HepG2 (cell line): ENCODE results near the gene FGFR4. TPM values are rescaled to one million over a fixed set of nuclear protein-coding genes. Genes with fewer than 3 reads are reported as not detected.

Experiments
- ATRX ChIP-seq: sonication (generic); formaldehyde crosslinking; IDR thresholded peaks from 2 replicates; pipeline ENCODE4 v1.4.0; 2020; ENCODE audit warnings: missing genetic modification reagents, borderline replicate concordance
- CEBPG ChIP-seq: IDR thresholded peaks from 2 replicates; pipeline ENCODE4 v1.6.1; 2016
- FOXM1 ChIP-seq: sonication (generic); formaldehyde crosslinking; IDR thresholded peaks from 2 replicates; pipeline ENCODE4 v1.5.0; 2020; ENCODE audit warnings: missing genetic modification reagents
- HNRNPL ChIP-seq: fragments of 200-400 bp; formaldehyde crosslinking; IDR thresholded peaks from 2 replicates; pipeline ENCODE4 v1.6.1; 2017; ENCODE audit warnings: mild to moderate bottlenecking, low read depth, low read length
- KAT8 ChIP-seq: IDR thresholded peaks from 2 replicates; pipeline ENCODE4 v1.6.1; 2016; ENCODE audit warnings: missing genetic modification reagents, missing compliant biosample characterization
- KLF9 ChIP-seq: IDR thresholded peaks from 2 replicates; pipeline ENCODE4 v1.6.1; 2016; ENCODE audit warnings: low read depth
- KMT2A ChIP-seq: sonication (generic); formaldehyde crosslinking; IDR thresholded peaks from 2 replicates; pipeline ENCODE4 v1.4.0; 2020; ENCODE audit warnings: missing genetic modification reagents
- PRPF4 ChIP-seq: fragments of 200-400 bp; formaldehyde crosslinking; IDR thresholded peaks from 2 replicates; pipeline ENCODE4 v1.6.1; 2016; ENCODE audit warnings: low read length, low read depth; ENCODE audit not compliant: poor library complexity, severe bottlenecking
- ZBTB21 ChIP-seq: sonication (generic); formaldehyde crosslinking; IDR thresholded peaks from 2 replicates; pipeline ENCODE4 v1.4.0; 2020; ENCODE audit warnings: missing genetic modification reagents
- ZNF17 ChIP-seq: sonication (generic); formaldehyde crosslinking; IDR thresholded peaks from 2 replicates; pipeline ENCODE4 v1.5.0; 2020; ENCODE audit warnings: mild to moderate bottlenecking, missing genetic modification reagents
- ZNF232 ChIP-seq: sonication (generic); formaldehyde crosslinking; IDR thresholded peaks from 2 replicates; pipeline ENCODE4 v1.4.0; 2020; ENCODE audit warnings: missing genetic modification reagents, borderline replicate concordance
- ZNF350 ChIP-seq: sonication (generic); formaldehyde crosslinking; IDR thresholded peaks from 2 replicates; pipeline ENCODE4 v1.4.0; 2020; ENCODE audit warnings: mild to moderate bottlenecking, low read depth, missing genetic modification reagents, borderline replicate concordance
- ZNF432 ChIP-seq: sonication (generic); formaldehyde crosslinking; IDR thresholded peaks from 2 replicates; pipeline ENCODE4 v1.5.0; 2020; ENCODE audit warnings: missing genetic modification reagents, mild to moderate bottlenecking, borderline replicate concordance
- ZNF549 ChIP-seq: sonication (generic); formaldehyde crosslinking; IDR thresholded peaks from 2 replicates; pipeline ENCODE4 v1.5.0; 2020; ENCODE audit warnings: missing genetic modification reagents
- ZNF562 ChIP-seq: sonication (generic); formaldehyde crosslinking; IDR thresholded peaks from 2 replicates; pipeline ENCODE4 v1.8.0; 2022; ENCODE audit warnings: missing genetic modification reagents, borderline replicate concordance
- ZSCAN30 ChIP-seq: sonication (generic); formaldehyde crosslinking; IDR thresholded peaks from 2 replicates; pipeline ENCODE4 v1.5.0; 2020; ENCODE audit warnings: mild to moderate bottlenecking, missing genetic modification reagents
- ZZZ3 ChIP-seq: sonication (generic); formaldehyde crosslinking; IDR thresholded peaks from 2 replicates; pipeline ENCODE4 v1.4.0; 2020; ENCODE audit warnings: missing genetic modification reagents, mild to moderate bottlenecking, borderline replicate concordance
- polyA plus RNA-seq, 8 experiments: library from polyadenylated mRNA; depleted of rRNA in 3 of 8; stranded (reverse) in 7 of 8; unstranded in 1 of 8; fragments of >200 nt; fragmentation: Illumina TruSeq in 4 of 8; extraction: Trizol in 4 of 8; gene quantifications; 2 replicates each; pipeline versions ENCODE4 v1.2.1 to v1.2.3, GENCODE V29; 2011 to 2016; ENCODE audit warnings: low read depth in 4 of 8, missing spikeins in 1 of 8, mixed read lengths in 1 of 8; ENCODE audit not compliant: insufficient read depth in 1 of 8
- total RNA-seq, 5 experiments: library from RNA; depleted of rRNA; stranded (reverse); fragments of >200 nt; fragmentation: Illumina TruSeq; extraction: Trizol; gene quantifications; 2 replicates each; pipeline ENCODE4 v1.2.3, GENCODE V29; 2016; ENCODE audit warnings: low read depth in 1 of 5
- TF ChIP-seq, protein P1 (sequence below): sonication (generic); formaldehyde crosslinking; IDR thresholded peaks from 2 replicates; pipeline ENCODE4 v1.4.0; 2020; ENCODE audit warnings: missing genetic modification reagents, low read depth, mild to moderate bottlenecking, borderline replicate concordance
- TF ChIP-seq, protein P2 (sequence below): sonication (generic); formaldehyde crosslinking; IDR thresholded peaks from 2 replicates; pipeline ENCODE4 v1.8.1; 2023; ENCODE audit warnings: mild to moderate bottlenecking, missing genetic modification reagents
- TF ChIP-seq, protein P3 (sequence below): sonication (generic); formaldehyde crosslinking; IDR thresholded peaks from 2 replicates; pipeline ENCODE4 v1.5.1; 2020; ENCODE audit warnings: mild to moderate bottlenecking, moderate library complexity, missing genetic modification reagents
- TF ChIP-seq, protein P4 (sequence below): IDR thresholded peaks from 2 replicates; pipeline ENCODE4 v1.6.1; 2016; ENCODE audit warnings: missing compliant biosample characterization, missing genetic modification reagents, borderline replicate concordance

The FGFR4 gene
- total and polyA plus RNA-seq, 2 of the 13 experiments (the other 11 are each of a cell fraction or from before 2014, with no cell fraction given) = 129 to 219 TPM

DNA sequence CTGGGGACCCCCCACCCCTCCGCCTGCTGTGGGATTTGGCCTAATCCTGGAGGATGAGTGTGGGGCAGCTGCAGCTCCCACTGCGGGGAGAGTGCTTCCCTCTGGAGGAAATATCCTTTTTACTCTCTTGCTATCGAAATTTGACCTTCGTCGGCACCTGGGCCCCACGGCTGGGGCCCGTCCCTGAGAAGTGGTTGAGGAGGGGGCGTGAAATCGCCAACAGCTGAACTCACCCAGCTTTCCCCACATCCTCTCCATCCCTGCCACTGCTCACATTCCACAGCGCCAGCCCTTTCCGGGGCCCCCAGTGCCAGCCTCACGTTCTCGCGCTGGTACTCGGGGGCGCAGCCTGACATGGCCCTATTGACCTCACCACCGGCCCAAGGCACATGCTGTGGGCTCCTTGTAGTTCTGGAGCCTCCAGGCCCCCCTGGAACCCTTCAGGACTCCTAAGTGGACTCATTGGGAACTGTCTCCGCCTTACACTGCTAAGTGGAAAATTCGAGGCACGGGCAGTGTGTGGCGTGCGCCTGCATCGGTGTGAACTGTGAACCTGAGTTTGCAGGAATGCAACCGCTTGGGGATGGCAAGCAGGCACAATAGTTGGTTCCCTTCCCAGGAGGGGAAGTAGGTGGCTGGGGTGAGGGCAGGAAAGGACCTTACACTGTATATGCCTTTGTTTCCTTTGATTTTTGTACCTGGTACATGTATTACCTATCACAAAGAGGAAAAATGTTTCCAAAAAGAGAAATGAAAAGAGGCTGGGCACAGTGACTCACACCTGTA is 19.2 kb downstream of the FGFR4 start (continued):
- peak; percentile 24; the same call in 1 of the 2 replicates for TF ChIP-seq ZNF232 (CRISPR knock-in tag)
- TF ChIP-seq FOXM1 (CRISPR knock-in tag) = no peak
- TF ChIP-seq, protein P1, sequence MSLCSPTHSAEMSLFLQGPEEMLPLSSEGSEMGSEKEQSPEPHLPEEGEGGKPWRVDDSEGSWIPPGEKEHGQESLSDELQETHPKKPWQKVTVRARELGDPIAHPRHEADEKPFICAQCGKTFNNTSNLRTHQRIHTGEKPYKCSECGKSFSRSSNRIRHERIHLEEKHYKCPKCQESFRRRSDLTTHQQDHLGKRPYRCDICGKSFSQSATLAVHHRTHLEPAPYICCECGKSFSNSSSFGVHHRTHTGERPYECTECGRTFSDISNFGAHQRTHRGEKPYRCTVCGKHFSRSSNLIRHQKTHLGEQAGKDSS (CRISPR knock-in tag) = peak; percentile 79; the same call in 1 of the 2 replicates
- no peak for TF ChIP-seq ZNF549 (CRISPR knock-in tag)
- TF ChIP-seq KLF9 = no peak
- no peak for TF ChIP-seq PRPF4
- TF ChIP-seq, protein P2, sequence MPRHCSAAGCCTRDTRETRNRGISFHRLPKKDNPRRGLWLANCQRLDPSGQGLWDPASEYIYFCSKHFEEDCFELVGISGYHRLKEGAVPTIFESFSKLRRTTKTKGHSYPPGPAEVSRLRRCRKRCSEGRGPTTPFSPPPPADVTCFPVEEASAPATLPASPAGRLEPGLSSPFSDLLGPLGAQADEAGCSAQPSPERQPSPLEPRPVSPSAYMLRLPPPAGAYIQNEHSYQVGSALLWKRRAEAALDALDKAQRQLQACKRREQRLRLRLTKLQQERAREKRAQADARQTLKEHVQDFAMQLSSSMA (CRISPR knock-in tag) = no peak
- TF ChIP-seq ZZZ3 (CRISPR knock-in tag) = no peak
- TF ChIP-seq ATRX = no peak
- TF ChIP-seq, protein P3, sequence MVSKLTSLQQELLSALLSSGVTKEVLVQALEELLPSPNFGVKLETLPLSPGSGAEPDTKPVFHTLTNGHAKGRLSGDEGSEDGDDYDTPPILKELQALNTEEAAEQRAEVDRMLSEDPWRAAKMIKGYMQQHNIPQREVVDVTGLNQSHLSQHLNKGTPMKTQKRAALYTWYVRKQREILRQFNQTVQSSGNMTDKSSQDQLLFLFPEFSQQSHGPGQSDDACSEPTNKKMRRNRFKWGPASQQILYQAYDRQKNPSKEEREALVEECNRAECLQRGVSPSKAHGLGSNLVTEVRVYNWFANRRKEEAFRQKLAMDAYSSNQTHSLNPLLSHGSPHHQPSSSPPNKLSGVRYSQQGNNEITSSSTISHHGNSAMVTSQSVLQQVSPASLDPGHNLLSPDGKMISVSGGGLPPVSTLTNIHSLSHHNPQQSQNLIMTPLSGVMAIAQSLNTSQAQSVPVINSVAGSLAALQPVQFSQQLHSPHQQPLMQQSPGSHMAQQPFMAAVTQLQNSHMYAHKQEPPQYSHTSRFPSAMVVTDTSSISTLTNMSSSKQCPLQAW (CRISPR knock-in tag) = peak; percentile 83
- TF ChIP-seq KMT2A (CRISPR knock-in tag) = no peak
- TF ChIP-seq ZBTB21 (CRISPR knock-in tag) = no peak
- peak; percentile 48 for TF ChIP-seq KAT8
- 0 out of 2 replicates have a peak, but pooled peaks have one; percentile 16 for TF ChIP-seq ZNF562 (CRISPR knock-in tag)
- TF ChIP-seq ZNF350 (CRISPR knock-in tag) = peak; percentile 29; the same call in 1 of the 2 replicates
- TF ChIP-seq ZNF17 (CRISPR knock-in tag) = no peak
- no peak for TF ChIP-seq ZNF432 (CRISPR knock-in tag)
- peak; percentile 95 for TF ChIP-seq HNRNPL
- 0 out of 2 replicates have a peak, but pooled peaks have one; percentile 34 for TF ChIP-seq ZSCAN30
- TF ChIP-seq, protein P4, sequence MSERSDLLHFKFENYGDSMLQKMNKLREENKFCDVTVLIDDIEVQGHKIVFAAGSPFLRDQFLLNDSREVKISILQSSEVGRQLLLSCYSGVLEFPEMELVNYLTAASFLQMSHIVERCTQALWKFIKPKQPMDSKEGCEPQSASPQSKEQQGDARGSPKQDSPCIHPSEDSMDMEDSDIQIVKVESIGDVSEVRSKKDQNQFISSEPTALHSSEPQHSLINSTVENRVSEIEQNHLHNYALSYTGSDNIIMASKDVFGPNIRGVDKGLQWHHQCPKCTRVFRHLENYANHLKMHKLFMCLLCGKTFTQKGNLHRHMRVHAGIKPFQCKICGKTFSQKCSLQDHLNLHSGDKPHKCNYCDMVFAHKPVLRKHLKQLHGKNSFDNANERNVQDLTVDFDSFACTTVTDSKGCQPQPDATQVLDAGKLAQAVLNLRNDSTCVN (CRISPR knock-in tag) = no peak
- TF ChIP-seq CEBPG (CRISPR knock-in tag) = peak; percentile 26; the same call in 1 of the 2 replicates
